GM12878 (cell line): ENCODE results near the gene CCDC136. TPM values are rescaled to one million over a fixed set of nuclear protein-coding genes. Genes with fewer than 3 reads are reported as not detected.

Experiments used
- ATAC-seq: fragments of 200-7000 bp; cut with Tn5 transposase; 3 replicates; pipeline ENCODE4 v1.9.1; 2020; ENCODE audit warnings: mild to moderate bottlenecking, moderate library complexity
- BruUV-seq: library from RNA; stranded (reverse); fragments of 400-500 nt; replicated peaks from 2 replicates; lab custom pipeline; 2021; lab: Mats Ljungman, UMichigan
- CTCF ChIA-PET: fragments of 300-600 bp; sonication (Branson Sonifier 250); formaldehyde crosslinking; extraction: SDS; loops from one replicate; lab custom pipeline; 2021; ENCODE audit warnings: inconsistent platforms; lab: Yijun Ruan, JAX
- POLR2A ChIA-PET: fragments of 350-600 bp; formaldehyde crosslinking; extraction: SDS; loops from one replicate; lab custom pipeline; 2021; ENCODE audit warnings: inconsistent platforms; lab: Charles Lee
- RAD21 ChIA-PET: fragments of 300-600 bp; sonication (Branson Sonifier 250); formaldehyde crosslinking; loops from one replicate; lab custom pipeline; 2023; ENCODE audit warnings: antibody characterized with exemption; ENCODE audit not compliant: unreplicated experiment; lab: Charles Lee
- SMC1A ChIA-PET: fragments of 300-600 bp; sonication (Branson Sonifier 250); formaldehyde crosslinking; loops from one replicate; lab custom pipeline; 2023; ENCODE audit not compliant: unreplicated experiment, uncharacterized antibody; lab: Charles Lee
- DNase-seq: peaks from one replicate; pipeline ENCODE4 v3.0.0-alpha.2; 2011; ENCODE audit warnings: low read depth, low spot score
- FAIRE-seq: peaks from 3 replicates; lab custom pipeline; 2011; peaks lifted over from hg19 to GRCh38; lab: Jason Lieb, UNC
- H2AFZ ChIP-seq: 2 replicates; pipeline ENCODE4 v1.6.0; 2011; ENCODE audit warnings: low read depth, low read length, control low read depth; ENCODE audit not compliant: control insufficient read depth
- H3K27ac ChIP-seq: 2 replicates; pipeline ENCODE4 v1.5.1; 2011; ENCODE audit warnings: control low read depth; ENCODE audit not compliant: control insufficient read depth, insufficient read depth
- H3K27me3 ChIP-seq, 2 experiments: replicated peaks in 1 of 2; 2 replicates each; pipeline versions ENCODE4 v1.6.0 to v1.6.1; 2011; ENCODE audit warnings: low read length in 1 of 2; ENCODE audit not compliant: control insufficient read depth in 2 of 2, insufficient read depth in 2 of 2
- H3K36me3 ChIP-seq, 2 experiments: 2 replicates each; pipeline ENCODE4 v1.5.1; 2011; ENCODE audit warnings: low read length in 1 of 2; ENCODE audit not compliant: control insufficient read depth in 2 of 2, insufficient read depth in 2 of 2
- H3K4me1 ChIP-seq: 2 replicates; pipeline ENCODE4 v1.6.1; 2011; ENCODE audit warnings: mild to moderate bottlenecking, low read length, moderate library complexity, mixed read lengths; ENCODE audit not compliant: control insufficient read depth, insufficient read depth
- H3K4me2 ChIP-seq: 2 replicates; pipeline ENCODE4 v1.6.0; 2011; ENCODE audit warnings: control low read depth; ENCODE audit not compliant: control insufficient read depth, insufficient read depth
- H3K4me3 ChIP-seq: fragments of 200-600 bp; sonication (generic); 2 replicates; pipeline ENCODE4 v1.5.1; 2016
- H3K79me2 ChIP-seq: 2 replicates; pipeline ENCODE4 v1.6.0; 2011; ENCODE audit warnings: low read length; ENCODE audit not compliant: control insufficient read depth, insufficient read depth
- H3K9ac ChIP-seq: 2 replicates; pipeline ENCODE4 v1.8.0; 2011; ENCODE audit warnings: low read length, control low read depth, mixed read lengths; ENCODE audit not compliant: control insufficient read depth, insufficient read depth
- H3K9me3 ChIP-seq: replicated peaks from 3 replicates; pipeline ENCODE4 v1.5.1; 2011; ENCODE audit warnings: mild to moderate bottlenecking, low read length; ENCODE audit not compliant: control insufficient read depth, insufficient read depth
- H4K20me1 ChIP-seq: 2 replicates; pipeline ENCODE4 v1.6.0; 2011; ENCODE audit not compliant: control insufficient read depth, insufficient read depth
- MYB ChIP-seq: fragments of 150-350 bp; IDR thresholded peaks from 2 replicates; pipeline ENCODE4 v1.6.1; 2014; ENCODE audit warnings: mild to moderate bottlenecking, low read depth, low read length, borderline replicate concordance
- ZBTB40 ChIP-seq: fragments of 450-650 bp; IDR thresholded peaks from 2 replicates; pipeline ENCODE4 v1.6.1; 2016; ENCODE audit warnings: mild to moderate bottlenecking, moderate library complexity, borderline replicate concordance
- WGBS: methylation state at CpG from one replicate; pipeline ENCODE4 v1.1.6; 2016; ENCODE audit warnings: low lambda C conversion rate; ENCODE audit not compliant: insufficient replicate concordance, insufficient coverage; ENCODE audit errors: missing lambda C conversion rate; 5-methylcytosine and 5-hydroxymethylcytosine counted together
- in situ Hi-C: fragments of 300-500 bp; cut with MboI; formaldehyde crosslinking; loops from 9 replicates; pipeline ENCODE4 v1.14.3; 2018; ENCODE audit warnings: mixed read lengths
- intact Hi-C: fragments of 100-400 bp; cut with micrococcal nuclease; formaldehyde crosslinking; loops from one replicate; pipeline ENCODE4 v1.14.2; 2022; ENCODE audit not compliant: unreplicated experiment
- polyA plus RNA-seq, 11 experiments: library from polyadenylated mRNA; depleted of rRNA in 4 of 11; unstranded in 6 of 11; stranded (reverse) in 5 of 11; fragments of >200 nt; fragmentation: Nextera tagmentation in 4 of 11; fragmentation: Illumina TruSeq in 1 of 11; extraction: Ambion mirVana in 4 of 11; extraction: Trizol in 1 of 11; gene quantifications; 1 replicate in 1 of 11; 2 replicates in 10 of 11; pipeline versions ENCODE4 v1.2.1 to v1.2.3, GENCODE V29; 2011 to 2016; ENCODE audit warnings: inconsistent platforms in 2 of 11, missing spikeins in 2 of 11, low read depth in 1 of 11
- total RNA-seq, 4 experiments: library from RNA; depleted of rRNA in 3 of 4; stranded (reverse); fragments of >200 nt in 3 of 4; fragmentation: Illumina TruSeq in 1 of 4; extraction: Trizol in 1 of 4; gene quantifications; 2 replicates each; pipeline versions ENCODE4 v1.2.1 to v1.2.3, GENCODE V29; 2013 to 2021
- TF ChIP-seq, protein P1 (sequence below): IDR thresholded peaks from 2 replicates; pipeline ENCODE4 v1.6.1; 2012; ENCODE audit warnings: low read length, inconsistent platforms
- TF ChIP-seq, protein P2 (sequence below): IDR thresholded peaks from 2 replicates; pipeline ENCODE4 v1.6.1; 2012; ENCODE audit warnings: low read depth, low read length, improper control_type of control experiment
- TF ChIP-seq, protein P3 (sequence below): IDR thresholded peaks from 2 replicates; pipeline ENCODE4 v1.6.1; 2012; ENCODE audit warnings: mild to moderate bottlenecking, low read depth, low read length

CCDC136 gene
- total and polyA plus RNA-seq, 10 of the 15 experiments (the other 5 are each of a cell fraction or from before 2014, with no cell fraction given), result 0.32 to 4.8 (median 1.5) TPM

GRCh38 chr7:128845475-128845874 is 53.7 kb downstream of the CCDC136 start:
- no peak overlapping the region for H3K9ac ChIP-seq

More at GRCh38 chr7:128845475-128845874, 53.7 kb downstream of the CCDC136 start:
- Histone ChIP-seq H3K36me3 (no peaks in the 10 kb centered on the region), H3K79me2 (no peaks in the 10 kb centered on the region), H3K9me3 (no peaks in the 10 kb centered on the region), H3K27me3 (no peaks in the 10 kb centered on the region; a peak in 1 of 4 replicates), H3K4me3 (no peak overlapping the region), H3K27ac (no peak overlapping the region), H4K20me1 (no peaks in the 10 kb centered on the region), H3K4me1 (no peaks in the 10 kb centered on the region; the same call in 1 of the 2 replicates), H2AFZ (no peak overlapping the region), H3K4me2 (no peak overlapping the region)
- ChIA-PET POLR2A (interaction anchor here (0.6 kb wide), 1 partner anchor 267 kb away, joined by 3 read pairs; no protein-coding TSS in a partner anchor), CTCF (interaction anchor here (2.0 kb wide), 1 partner anchor 38 kb away, joined by 6 read pairs; no protein-coding TSS in a partner anchor), RAD21 (no interaction called here), SMC1A (no interaction called here)
- BruUV-seq, result no TSS peak
- TF ChIP-seq ZBTB40, result no peak
- TF ChIP-seq, protein P1, sequence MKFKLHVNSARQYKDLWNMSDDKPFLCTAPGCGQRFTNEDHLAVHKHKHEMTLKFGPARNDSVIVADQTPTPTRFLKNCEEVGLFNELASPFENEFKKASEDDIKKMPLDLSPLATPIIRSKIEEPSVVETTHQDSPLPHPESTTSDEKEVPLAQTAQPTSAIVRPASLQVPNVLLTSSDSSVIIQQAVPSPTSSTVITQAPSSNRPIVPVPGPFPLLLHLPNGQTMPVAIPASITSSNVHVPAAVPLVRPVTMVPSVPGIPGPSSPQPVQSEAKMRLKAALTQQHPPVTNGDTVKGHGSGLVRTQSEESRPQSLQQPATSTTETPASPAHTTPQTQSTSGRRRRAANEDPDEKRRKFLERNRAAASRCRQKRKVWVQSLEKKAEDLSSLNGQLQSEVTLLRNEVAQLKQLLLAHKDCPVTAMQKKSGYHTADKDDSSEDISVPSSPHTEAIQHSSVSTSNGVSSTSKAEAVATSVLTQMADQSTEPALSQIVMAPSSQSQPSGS, result no peak
- TF ChIP-seq, protein P2, sequence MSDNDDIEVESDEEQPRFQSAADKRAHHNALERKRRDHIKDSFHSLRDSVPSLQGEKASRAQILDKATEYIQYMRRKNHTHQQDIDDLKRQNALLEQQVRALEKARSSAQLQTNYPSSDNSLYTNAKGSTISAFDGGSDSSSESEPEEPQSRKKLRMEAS, result no peak
- TF ChIP-seq, protein P3, sequence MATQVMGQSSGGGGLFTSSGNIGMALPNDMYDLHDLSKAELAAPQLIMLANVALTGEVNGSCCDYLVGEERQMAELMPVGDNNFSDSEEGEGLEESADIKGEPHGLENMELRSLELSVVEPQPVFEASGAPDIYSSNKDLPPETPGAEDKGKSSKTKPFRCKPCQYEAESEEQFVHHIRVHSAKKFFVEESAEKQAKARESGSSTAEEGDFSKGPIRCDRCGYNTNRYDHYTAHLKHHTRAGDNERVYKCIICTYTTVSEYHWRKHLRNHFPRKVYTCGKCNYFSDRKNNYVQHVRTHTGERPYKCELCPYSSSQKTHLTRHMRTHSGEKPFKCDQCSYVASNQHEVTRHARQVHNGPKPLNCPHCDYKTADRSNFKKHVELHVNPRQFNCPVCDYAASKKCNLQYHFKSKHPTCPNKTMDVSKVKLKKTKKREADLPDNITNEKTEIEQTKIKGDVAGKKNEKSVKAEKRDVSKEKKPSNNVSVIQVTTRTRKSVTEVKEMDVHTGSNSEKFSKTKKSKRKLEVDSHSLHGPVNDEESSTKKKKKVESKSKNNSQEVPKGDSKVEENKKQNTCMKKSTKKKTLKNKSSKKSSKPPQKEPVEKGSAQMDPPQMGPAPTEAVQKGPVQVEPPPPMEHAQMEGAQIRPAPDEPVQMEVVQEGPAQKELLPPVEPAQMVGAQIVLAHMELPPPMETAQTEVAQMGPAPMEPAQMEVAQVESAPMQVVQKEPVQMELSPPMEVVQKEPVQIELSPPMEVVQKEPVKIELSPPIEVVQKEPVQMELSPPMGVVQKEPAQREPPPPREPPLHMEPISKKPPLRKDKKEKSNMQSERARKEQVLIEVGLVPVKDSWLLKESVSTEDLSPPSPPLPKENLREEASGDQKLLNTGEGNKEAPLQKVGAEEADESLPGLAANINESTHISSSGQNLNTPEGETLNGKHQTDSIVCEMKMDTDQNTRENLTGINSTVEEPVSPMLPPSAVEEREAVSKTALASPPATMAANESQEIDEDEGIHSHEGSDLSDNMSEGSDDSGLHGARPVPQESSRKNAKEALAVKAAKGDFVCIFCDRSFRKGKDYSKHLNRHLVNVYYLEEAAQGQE, result no peak
- TF ChIP-seq MYB, result no peak
- no peak for ATAC-seq
- intact Hi-C loops, result no loop called here
- WGBS, result 24% methylated on average over 4 of the region's 5 CpGs
- no peak for DNase-seq
- FAIRE-seq, result no peak
- in situ Hi-C loops, result no loop called here
